ENCODE data around the gene DISC1. TPM values are rescaled to one million over a fixed set of nuclear protein-coding genes. Genes with fewer than 3 reads are reported as not detected.
A peak's percentile ranks its signal among the peaks of the same experiment; 100 is the strongest.

The DISC1 gene
- total and polyA plus RNA-seq, 2 donors (not counting 1 experiment from before 2014, with no cell fraction given), result 2.0 to 4.3 TPM

DNA sequence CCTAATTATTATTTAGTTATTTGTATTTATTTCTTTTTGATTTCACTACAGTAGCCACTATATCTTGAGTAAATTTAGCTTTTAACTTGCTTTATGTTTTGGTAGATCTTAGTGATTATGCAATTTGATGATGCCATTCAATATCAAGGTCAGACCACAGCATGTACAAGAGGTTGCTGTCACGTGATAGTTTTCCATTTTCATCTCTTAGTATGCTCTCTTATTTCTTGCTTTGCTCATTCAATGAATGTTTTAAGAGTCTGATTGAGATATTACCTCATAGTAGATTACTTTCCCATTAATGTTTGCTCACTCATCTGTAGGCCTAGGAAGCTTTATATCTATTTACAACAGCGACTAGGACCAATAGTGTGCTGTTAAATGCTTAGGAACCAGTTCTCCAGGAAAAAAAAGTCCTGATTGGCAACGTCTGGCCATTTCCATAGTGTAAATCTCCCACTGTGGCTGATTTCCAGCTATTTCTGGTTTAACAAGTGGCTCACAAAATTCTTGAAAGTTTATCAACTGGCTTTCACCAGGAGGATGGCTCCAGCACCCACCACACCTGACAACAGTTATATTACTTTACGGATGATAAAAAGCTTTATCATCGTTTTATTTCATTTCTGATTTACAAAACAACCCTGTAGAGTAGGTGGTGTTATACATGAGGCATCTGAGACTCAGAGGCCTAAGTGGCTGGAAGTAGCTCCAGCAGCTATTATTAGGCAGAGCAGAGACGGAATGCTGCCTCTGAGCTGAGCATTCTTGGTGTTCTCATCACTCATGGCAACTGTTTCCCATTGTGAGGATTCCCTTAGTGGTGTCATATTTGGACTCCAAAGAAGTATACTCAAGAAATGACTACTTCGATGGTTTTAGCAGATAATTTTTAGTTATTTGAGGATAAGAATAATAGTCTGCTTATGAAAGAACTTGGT, 235.2 kb downstream of the DISC1 start:
- Histone ChIP-seq H3K27me3 (ENCODE audit: control insufficient read depth, insufficient read depth, low read length) (no peaks in the 10 kb centered on the region), H2AFZ (ENCODE audit: low read length) (no peak overlapping the region), H3K36me3 (ENCODE audit: control insufficient read depth, insufficient read depth, low read length) (no peaks in the 10 kb centered on the region), H4K20me1 (ENCODE audit: control insufficient read depth, extremely low read depth, insufficient read depth, low read length) (no peaks in the 10 kb centered on the region), H3K9me3 (ENCODE audit: control insufficient read depth, insufficient read depth, low read depth, low read length) (no peaks in the 10 kb centered on the region), H3K4me2 (ENCODE audit: extremely low read depth, insufficient read depth, low read length) (no peak overlapping the region), H3K27ac (ENCODE audit: insufficient read depth, low read length) (no peak overlapping the region), H3K4me1 (ENCODE audit: control insufficient read depth, extremely low read depth, insufficient read depth, low read length) (no peaks in the 10 kb centered on the region), H3K4me3 (replicated peaks in 1 of 4; ENCODE audit: control extremely low read depth in 1 of 4, insufficient read depth in 1 of 4, low read depth in 3 of 4, low read length in 4 of 4) (no peak overlapping the region), H3K79me2 (ENCODE audit: control insufficient read depth, insufficient read depth, low read length) (no peaks in the 10 kb centered on the region), H3K9ac (ENCODE audit: insufficient read depth, low read length) (no peak overlapping the region)
- TF ChIP-seq, protein P1, sequence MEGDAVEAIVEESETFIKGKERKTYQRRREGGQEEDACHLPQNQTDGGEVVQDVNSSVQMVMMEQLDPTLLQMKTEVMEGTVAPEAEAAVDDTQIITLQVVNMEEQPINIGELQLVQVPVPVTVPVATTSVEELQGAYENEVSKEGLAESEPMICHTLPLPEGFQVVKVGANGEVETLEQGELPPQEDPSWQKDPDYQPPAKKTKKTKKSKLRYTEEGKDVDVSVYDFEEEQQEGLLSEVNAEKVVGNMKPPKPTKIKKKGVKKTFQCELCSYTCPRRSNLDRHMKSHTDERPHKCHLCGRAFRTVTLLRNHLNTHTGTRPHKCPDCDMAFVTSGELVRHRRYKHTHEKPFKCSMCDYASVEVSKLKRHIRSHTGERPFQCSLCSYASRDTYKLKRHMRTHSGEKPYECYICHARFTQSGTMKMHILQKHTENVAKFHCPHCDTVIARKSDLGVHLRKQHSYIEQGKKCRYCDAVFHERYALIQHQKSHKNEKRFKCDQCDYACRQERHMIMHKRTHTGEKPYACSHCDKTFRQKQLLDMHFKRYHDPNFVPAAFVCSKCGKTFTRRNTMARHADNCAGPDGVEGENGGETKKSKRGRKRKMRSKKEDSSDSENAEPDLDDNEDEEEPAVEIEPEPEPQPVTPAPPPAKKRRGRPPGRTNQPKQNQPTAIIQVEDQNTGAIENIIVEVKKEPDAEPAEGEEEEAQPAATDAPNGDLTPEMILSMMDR (conservative IDR thresholded peaks at IDR 0.05 in 1 of 2, IDR thresholded peaks at IDR 0.05 in 1 of 2; ENCODE audit: low read depth in 1 of 2, low read length in 2 of 2), result no peak
- no peak for TF ChIP-seq EZH2 (IDR thresholded peaks at IDR 0.05; ENCODE audit: low read length, missing control alignments)
- peak; percentile 73 to 80 for DNase-seq (ENCODE audit: low read depth in 2 of 2)

DNA sequence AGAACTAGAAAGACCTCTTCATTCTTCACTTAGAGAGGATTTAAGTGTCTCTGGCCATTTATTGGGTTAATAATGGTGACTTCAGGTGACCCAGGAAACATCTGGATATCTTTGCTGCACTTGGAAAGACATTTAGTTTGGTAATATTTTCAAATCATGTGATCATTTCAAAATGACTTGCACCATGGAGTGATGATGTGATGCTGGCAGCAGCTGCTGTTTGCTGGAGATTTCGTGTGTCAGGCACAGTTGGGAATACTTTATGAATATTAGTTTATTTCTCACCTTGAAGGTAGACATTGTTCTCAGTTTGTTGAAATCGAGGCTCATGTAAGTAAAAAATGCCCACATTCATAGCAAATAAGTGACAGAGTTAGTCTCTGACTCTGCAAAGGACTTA, 236.0 kb downstream of the DISC1 start:
- TF ChIP-seq EZH2 (IDR thresholded peaks at IDR 0.05; ENCODE audit: low read length, missing control alignments), result no peak
- TF ChIP-seq, protein P1 (conservative IDR thresholded peaks at IDR 0.05 in 1 of 2, IDR thresholded peaks at IDR 0.05 in 1 of 2; ENCODE audit: low read depth in 1 of 2, low read length in 2 of 2), result no peak
- Histone ChIP-seq H3K4me1 (ENCODE audit: control insufficient read depth, extremely low read depth, insufficient read depth, low read length) (no peaks in the 10 kb centered on the region), H3K4me3 (replicated peaks in 1 of 4; ENCODE audit: control extremely low read depth in 1 of 4, insufficient read depth in 1 of 4, low read depth in 3 of 4, low read length in 4 of 4) (no peak overlapping the region), H3K36me3 (ENCODE audit: control insufficient read depth, insufficient read depth, low read length) (no peaks in the 10 kb centered on the region), H3K9me3 (ENCODE audit: control insufficient read depth, insufficient read depth, low read depth, low read length) (no peaks in the 10 kb centered on the region), H3K27ac (ENCODE audit: insufficient read depth, low read length) (no peak overlapping the region), H3K4me2 (ENCODE audit: extremely low read depth, insufficient read depth, low read length) (no peak overlapping the region), H2AFZ (ENCODE audit: low read length) (no peak overlapping the region), H3K79me2 (ENCODE audit: control insufficient read depth, insufficient read depth, low read length) (no peaks in the 10 kb centered on the region), H3K9ac (ENCODE audit: insufficient read depth, low read length) (no peak overlapping the region), H3K27me3 (ENCODE audit: control insufficient read depth, insufficient read depth, low read length) (no peaks in the 10 kb centered on the region), H4K20me1 (ENCODE audit: control insufficient read depth, extremely low read depth, insufficient read depth, low read length) (no peaks in the 10 kb centered on the region)
- no peak for DNase-seq (ENCODE audit: low read depth in 2 of 2)

DNA sequence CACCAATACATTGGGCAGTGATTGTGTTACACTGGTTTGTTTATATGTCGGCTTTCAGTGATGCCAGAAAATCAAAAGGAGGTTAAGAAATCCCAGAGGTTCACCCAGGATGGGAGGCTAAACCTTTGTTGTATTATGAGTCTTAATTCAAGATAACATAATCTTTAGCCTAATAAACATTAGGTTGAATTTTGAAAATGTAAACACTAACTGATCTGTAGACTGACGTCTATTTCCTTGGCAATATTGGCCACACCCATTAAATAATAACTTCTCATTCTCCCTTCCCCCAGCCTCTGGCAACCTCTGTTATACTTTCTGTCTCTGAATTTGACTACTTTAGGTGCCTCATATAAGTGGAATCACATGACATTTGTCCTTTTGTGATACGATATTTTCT, 238.7 kb downstream of the DISC1 start:
- Histone ChIP-seq H2AFZ (ENCODE audit: low read length) (no peak overlapping the region), H3K27me3 (ENCODE audit: control insufficient read depth, insufficient read depth, low read length) (no peaks in the 10 kb centered on the region), H3K9ac (ENCODE audit: insufficient read depth, low read length) (no peak overlapping the region), H3K79me2 (ENCODE audit: control insufficient read depth, insufficient read depth, low read length) (no peaks in the 10 kb centered on the region), H3K4me2 (ENCODE audit: extremely low read depth, insufficient read depth, low read length) (no peak overlapping the region), H3K4me1 (ENCODE audit: control insufficient read depth, extremely low read depth, insufficient read depth, low read length) (no peaks in the 10 kb centered on the region), H3K4me3 (replicated peaks in 1 of 4; ENCODE audit: control extremely low read depth in 1 of 4, insufficient read depth in 1 of 4, low read depth in 3 of 4, low read length in 4 of 4) (no peak overlapping the region), H3K36me3 (ENCODE audit: control insufficient read depth, insufficient read depth, low read length) (no peaks in the 10 kb centered on the region), H3K27ac (ENCODE audit: insufficient read depth, low read length) (no peak overlapping the region), H4K20me1 (ENCODE audit: control insufficient read depth, extremely low read depth, insufficient read depth, low read length) (no peaks in the 10 kb centered on the region), H3K9me3 (ENCODE audit: control insufficient read depth, insufficient read depth, low read depth, low read length) (no peaks in the 10 kb centered on the region)
- DNase-seq (ENCODE audit: low read depth in 2 of 2), result no peak
- TF ChIP-seq EZH2 (IDR thresholded peaks at IDR 0.05; ENCODE audit: low read length, missing control alignments), result no peak
- TF ChIP-seq, protein P1 (conservative IDR thresholded peaks at IDR 0.05 in 1 of 2, IDR thresholded peaks at IDR 0.05 in 1 of 2; ENCODE audit: low read depth in 1 of 2, low read length in 2 of 2), result no peak

All from fibroblast of lung (primary cell).